K562 (cell line): ENCODE measurements around the gene TAS1R3.

ENCODE experiments used
- BRCA1 ChIP-seq, 2 experiments: fragments of 450-650 bp in 1 of 2; sonication (generic) in 1 of 2; formaldehyde crosslinking in 1 of 2; IDR thresholded peaks; 2 replicates each; pipeline versions ENCODE4 v1.5.0 to v1.6.1; 2017 to 2020; ENCODE audit warnings: mild to moderate bottlenecking in 1 of 2, missing genetic modification reagents in 1 of 2
- CBX2 ChIP-seq: fragments of 200-600 bp; sonication (generic); IDR thresholded peaks from one replicate; pipeline ENCODE4 v1.6.1; 2012; ENCODE audit warnings: mild to moderate bottlenecking, low read length, inconsistent platforms; ENCODE audit not compliant: insufficient read depth, poor library complexity, severe bottlenecking
- CTCF ChIP-seq, 3 experiments: IDR thresholded peaks in 2 of 3; conservative IDR thresholded peaks in 1 of 3; 2 replicates each; pipeline ENCODE4 v1.5.1; 2011 to 2012; ENCODE audit warnings: low read length in 3 of 3, mild to moderate bottlenecking in 3 of 3, control low read depth in 2 of 3, improper control_type of control experiment in 1 of 3, inconsistent platforms in 1 of 3, low read depth in 1 of 3, mixed read lengths in 1 of 3, moderate library complexity in 1 of 3; ENCODE audit not compliant: insufficient read depth in 2 of 3
- E2F6 ChIP-seq, 2 experiments: IDR thresholded peaks; 2 replicates each; pipeline ENCODE4 v1.6.1; 2011; ENCODE audit warnings: borderline replicate concordance in 1 of 2, control low read depth in 1 of 2, low read depth in 1 of 2, low read length in 1 of 2, mild to moderate bottlenecking in 1 of 2, mixed read lengths in 1 of 2, moderate library complexity in 1 of 2; ENCODE audit not compliant: insufficient read depth in 1 of 2, insufficient read length in 1 of 2, poor library complexity in 1 of 2, severe bottlenecking in 1 of 2; ENCODE audit errors: extremely low read depth in 1 of 2
- TAF1 ChIP-seq: IDR thresholded peaks from 2 replicates; pipeline ENCODE4 v1.6.1; 2011; ENCODE audit warnings: mild to moderate bottlenecking, low read length, moderate library complexity; ENCODE audit not compliant: insufficient read depth, control insufficient read depth, severe bottlenecking; ENCODE audit errors: extremely low read depth
- UBTF ChIP-seq, 2 experiments: IDR thresholded peaks; 2 replicates each; pipeline ENCODE4 v1.6.1; 2012; ENCODE audit warnings: improper control_type of control experiment in 2 of 2, low read depth in 2 of 2, low read length in 2 of 2, borderline replicate concordance in 1 of 2
- ZNF436 ChIP-seq: fragments of 250-450, 450-650 bp; sonication (Bioruptor Pico); formaldehyde crosslinking; IDR thresholded peaks from 2 replicates; pipeline ENCODE4 v1.7.0; 2020; ENCODE audit warnings: mild to moderate bottlenecking

- TF ChIP-seq CTCF (IDR thresholded peaks at IDR 0.05 in 2 of 3, conservative IDR thresholded peaks at IDR 0.05 in 1 of 3; ENCODE audit: insufficient read depth in 2 of 3, low read depth in 1 of 3, low read length in 3 of 3) (no peak), BRCA1 (IDR thresholded peaks at IDR 0.05) (no peak), BRCA1 (CRISPR knock-in tag; IDR thresholded peaks at IDR 0.05) (no peak), CBX2 (no peak), E2F6 (IDR thresholded peaks at IDR 0.05; ENCODE audit: borderline replicate concordance in 1 of 2, extremely low read depth in 1 of 2, insufficient read depth in 1 of 2, insufficient read length in 1 of 2, low read depth in 1 of 2, low read length in 1 of 2, poor library complexity in 1 of 2, severe bottlenecking in 1 of 2) (no peak), TAF1 (no peak), ZNF436 (CRISPR knock-in tag) (no peak), UBTF (IDR thresholded peaks at IDR 0.05; ENCODE audit: borderline replicate concordance in 1 of 2, low read depth in 2 of 2, low read length in 2 of 2) (no peak)
Observed at GRCh38 chr1:1322952-1323351, 8.1 kb upstream of the TAS1R3 start.
